GM12878 (cell line): ENCODE data around the gene IGFBP2. TPM values are rescaled to one million over a fixed set of nuclear protein-coding genes. Genes with fewer than 3 reads are reported as not detected.

ENCODE experiments used
- ATAC-seq: fragments of 200-7000 bp; cut with Tn5 transposase; 3 replicates; pipeline ENCODE4 v1.9.1; 2020; ENCODE audit warnings: mild to moderate bottlenecking, moderate library complexity
- BruUV-seq: library from RNA; stranded (reverse); fragments of 400-500 nt; replicated peaks from 2 replicates; lab custom pipeline; 2021; lab: Mats Ljungman, UMichigan
- CTCF ChIA-PET: fragments of 300-600 bp; sonication (Branson Sonifier 250); formaldehyde crosslinking; extraction: SDS; loops from one replicate; lab custom pipeline; 2021; ENCODE audit warnings: inconsistent platforms; lab: Yijun Ruan, JAX
- POLR2A ChIA-PET: fragments of 350-600 bp; formaldehyde crosslinking; extraction: SDS; loops from one replicate; lab custom pipeline; 2021; ENCODE audit warnings: inconsistent platforms; lab: Charles Lee
- RAD21 ChIA-PET: fragments of 300-600 bp; sonication (Branson Sonifier 250); formaldehyde crosslinking; loops from one replicate; lab custom pipeline; 2023; ENCODE audit warnings: antibody characterized with exemption; ENCODE audit not compliant: unreplicated experiment; lab: Charles Lee
- SMC1A ChIA-PET: fragments of 300-600 bp; sonication (Branson Sonifier 250); formaldehyde crosslinking; loops from one replicate; lab custom pipeline; 2023; ENCODE audit not compliant: unreplicated experiment, uncharacterized antibody; lab: Charles Lee
- DNase-seq: peaks from one replicate; pipeline ENCODE4 v3.0.0-alpha.2; 2011; ENCODE audit warnings: low read depth, low spot score
- FAIRE-seq: peaks from 3 replicates; lab custom pipeline; 2011; peaks lifted over from hg19 to GRCh38; lab: Jason Lieb, UNC
- H2AFZ ChIP-seq: 2 replicates; pipeline ENCODE4 v1.6.0; 2011; ENCODE audit warnings: low read depth, low read length, control low read depth; ENCODE audit not compliant: control insufficient read depth
- H3K27ac ChIP-seq: 2 replicates; pipeline ENCODE4 v1.5.1; 2011; ENCODE audit warnings: control low read depth; ENCODE audit not compliant: control insufficient read depth, insufficient read depth
- H3K27me3 ChIP-seq, 2 experiments: replicated peaks in 1 of 2; 2 replicates each; pipeline versions ENCODE4 v1.6.0 to v1.6.1; 2011; ENCODE audit warnings: low read length in 1 of 2; ENCODE audit not compliant: control insufficient read depth in 2 of 2, insufficient read depth in 2 of 2
- H3K36me3 ChIP-seq, 2 experiments: 2 replicates each; pipeline ENCODE4 v1.5.1; 2011; ENCODE audit warnings: low read length in 1 of 2; ENCODE audit not compliant: control insufficient read depth in 2 of 2, insufficient read depth in 2 of 2
- H3K4me1 ChIP-seq: 2 replicates; pipeline ENCODE4 v1.6.1; 2011; ENCODE audit warnings: mild to moderate bottlenecking, low read length, moderate library complexity, mixed read lengths; ENCODE audit not compliant: control insufficient read depth, insufficient read depth
- H3K4me2 ChIP-seq: 2 replicates; pipeline ENCODE4 v1.6.0; 2011; ENCODE audit warnings: control low read depth; ENCODE audit not compliant: control insufficient read depth, insufficient read depth
- H3K4me3 ChIP-seq: fragments of 200-600 bp; sonication (generic); 2 replicates; pipeline ENCODE4 v1.5.1; 2016
- H3K79me2 ChIP-seq: 2 replicates; pipeline ENCODE4 v1.6.0; 2011; ENCODE audit warnings: low read length; ENCODE audit not compliant: control insufficient read depth, insufficient read depth
- H3K9ac ChIP-seq: 2 replicates; pipeline ENCODE4 v1.8.0; 2011; ENCODE audit warnings: low read length, control low read depth, mixed read lengths; ENCODE audit not compliant: control insufficient read depth, insufficient read depth
- H3K9me3 ChIP-seq: replicated peaks from 3 replicates; pipeline ENCODE4 v1.5.1; 2011; ENCODE audit warnings: mild to moderate bottlenecking, low read length; ENCODE audit not compliant: control insufficient read depth, insufficient read depth
- H4K20me1 ChIP-seq: 2 replicates; pipeline ENCODE4 v1.6.0; 2011; ENCODE audit not compliant: control insufficient read depth, insufficient read depth
- ATF7 ChIP-seq: fragments of 450-650 bp; IDR thresholded peaks from 2 replicates; pipeline ENCODE4 v1.6.1; 2016; ENCODE audit warnings: low read depth, mild to moderate bottlenecking
- CBFB ChIP-seq: IDR thresholded peaks from 2 replicates; pipeline ENCODE4 v1.6.1; 2016; ENCODE audit warnings: antibody characterized with exemption, low read depth
- ELK1 ChIP-seq: IDR thresholded peaks from 2 replicates; pipeline ENCODE4 v1.6.1; 2012; ENCODE audit warnings: low read depth, low read length, improper control_type of control experiment
- HCFC1 ChIP-seq: fragments of 150-350 bp; IDR thresholded peaks from 2 replicates; pipeline ENCODE4 v1.6.1; 2014; ENCODE audit warnings: low read length
- NFYB ChIP-seq: IDR thresholded peaks from 2 replicates; pipeline ENCODE4 v1.6.1; 2011; ENCODE audit warnings: low read depth, mild to moderate bottlenecking, low read length, improper control_type of control experiment, moderate library complexity; ENCODE audit not compliant: insufficient read depth
- NR2C1 ChIP-seq: fragments of 450-650 bp; IDR thresholded peaks from 2 replicates; pipeline ENCODE4 v1.6.1; 2017; ENCODE audit warnings: antibody characterized with exemption, mild to moderate bottlenecking, moderate library complexity
- ZNF24 ChIP-seq: fragments of 450-650 bp; IDR thresholded peaks from 2 replicates; pipeline ENCODE4 v1.6.1; 2017; ENCODE audit warnings: antibody characterized with exemption, mild to moderate bottlenecking
- WGBS: methylation state at CpG from one replicate; pipeline ENCODE4 v1.1.6; 2016; ENCODE audit warnings: low lambda C conversion rate; ENCODE audit not compliant: insufficient replicate concordance, insufficient coverage; ENCODE audit errors: missing lambda C conversion rate; 5-methylcytosine and 5-hydroxymethylcytosine counted together
- in situ Hi-C: fragments of 300-500 bp; cut with MboI; formaldehyde crosslinking; loops from 9 replicates; pipeline ENCODE4 v1.14.3; 2018; ENCODE audit warnings: mixed read lengths
- intact Hi-C: fragments of 100-400 bp; cut with micrococcal nuclease; formaldehyde crosslinking; loops from one replicate; pipeline ENCODE4 v1.14.2; 2022; ENCODE audit not compliant: unreplicated experiment
- polyA plus RNA-seq, 11 experiments: library from polyadenylated mRNA; depleted of rRNA in 4 of 11; unstranded in 6 of 11; stranded (reverse) in 5 of 11; fragments of >200 nt; fragmentation: Nextera tagmentation in 4 of 11; fragmentation: Illumina TruSeq in 1 of 11; extraction: Ambion mirVana in 4 of 11; extraction: Trizol in 1 of 11; gene quantifications; 1 replicate in 1 of 11; 2 replicates in 10 of 11; pipeline versions ENCODE4 v1.2.1 to v1.2.3, GENCODE V29; 2011 to 2016; ENCODE audit warnings: inconsistent platforms in 2 of 11, missing spikeins in 2 of 11, low read depth in 1 of 11
- total RNA-seq, 4 experiments: library from RNA; depleted of rRNA in 3 of 4; stranded (reverse); fragments of >200 nt in 3 of 4; fragmentation: Illumina TruSeq in 1 of 4; extraction: Trizol in 1 of 4; gene quantifications; 2 replicates each; pipeline versions ENCODE4 v1.2.1 to v1.2.3, GENCODE V29; 2013 to 2021

Gene IGFBP2
- total and polyA plus RNA-seq, 10 of the 15 experiments (the other 5 are each of a cell fraction or from before 2014, with no cell fraction given): 0.11 to 1.5 (median 0.38) TPM; not detected in 5

DNA sequence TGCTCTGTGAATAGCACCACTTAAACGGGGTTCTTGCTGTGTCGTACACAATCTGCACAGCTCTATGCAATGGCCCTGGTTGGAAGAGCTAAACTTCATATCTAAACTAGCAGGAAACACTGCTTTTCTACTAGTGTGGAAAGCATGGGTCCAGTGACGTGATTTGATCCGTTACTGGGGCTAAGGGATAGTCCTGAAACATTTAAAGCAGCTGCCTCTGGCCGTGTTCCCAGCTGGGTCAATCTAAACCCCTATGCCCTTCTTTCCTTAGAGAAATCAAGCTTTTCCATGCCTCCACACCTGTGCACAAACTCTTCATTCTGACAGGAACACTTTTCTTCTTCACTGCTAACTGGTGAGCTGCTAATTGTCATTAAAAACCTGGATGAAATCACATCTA is 67.6 kb downstream of the IGFBP2 start:
- H3K9ac ChIP-seq: no peak overlapping the region
- H3K27me3 ChIP-seq: peaks cover 2 to 6% of the 10 kb centered on the region in 2 experiments; a peak in 3 of 4 replicates
- ATAC-seq (no peak), DNase-seq (no peak), FAIRE-seq (no peak)
- SMC1A ChIA-PET: interaction anchor here (0.6 to 1.7 kb wide), 2 partner anchors 465 to 810 kb away, joined by 3 to 9 read pairs; no protein-coding TSS in a partner anchor
- no peak overlapping the region for H3K27ac ChIP-seq
- H3K9me3 ChIP-seq: no peaks in the 10 kb centered on the region
- H3K4me3 ChIP-seq: no peak overlapping the region
- intact Hi-C loops (loop anchor here (2.0 kb wide), 1 partner anchor 466 kb away; no protein-coding TSS in a partner anchor), in situ Hi-C loops (loop anchor here (10.0 kb wide), 1 partner anchor 464 kb away; no protein-coding TSS in a partner anchor)
- no peak overlapping the region for H3K4me2 ChIP-seq
- CTCF ChIA-PET: interaction anchor here (0.7 to 3.5 kb wide), 5 partner anchors 19 to 951 kb away, joined by 3 to 26 read pairs (median 3); no protein-coding TSS in a partner anchor
- WGBS: 6% methylated on average over 5 of the region's 5 CpGs
- no peaks in the 10 kb centered on the region for H3K4me1 ChIP-seq
- POLR2A ChIA-PET: no interaction called here
- H3K36me3 ChIP-seq: no peaks in the 10 kb centered on the region
- no peaks in the 10 kb centered on the region for H4K20me1 ChIP-seq
- RAD21 ChIA-PET: interaction anchor here (1.2 kb wide), 1 partner anchor 1013 kb away, joined by 3 read pairs; no protein-coding TSS in a partner anchor
- BruUV-seq: no TSS peak
- H2AFZ ChIP-seq: no peak overlapping the region
- no peaks in the 10 kb centered on the region for H3K79me2 ChIP-seq
- TF ChIP-seq HCFC1 (no peak), NR2C1 (no peak), CBFB (no peak), ELK1 (no peak), NFYB (no peak), ATF7 (no peak), ZNF24 (no peak)
